Panc1 (cell line): ENCODE results near the gene DCXR. TPM values are rescaled to one million over a fixed set of nuclear protein-coding genes. Genes with fewer than 3 reads are reported as not detected.
"Not testable (repeated sequence)": the region's sequence is repeated elsewhere in the genome, so short reads cannot be mapped to it uniquely, and the experiment has no call there.

Experiments used
- ATAC-seq: fragments of 200-7000 bp; cut with Tn5 transposase; 2 replicates; pipeline ENCODE4 v1.9.1; 2020; ENCODE audit warnings: mild to moderate bottlenecking, moderate library complexity
- BruUV-seq: library from RNA; stranded (reverse); fragments of 400-500 nt; replicated peaks from 2 replicates; lab custom pipeline; 2021; lab: Mats Ljungman, UMichigan
- CTCF ChIA-PET: fragments of 300-600 bp; sonication (Branson Sonifier 250); formaldehyde crosslinking; loops from one replicate; lab custom pipeline; 2022; ENCODE audit warnings: antibody characterized with exemption; lab: Charles Lee
- POLR2A ChIA-PET: fragments of 300-600 bp; sonication (Branson Sonifier 250); formaldehyde crosslinking; loops from one replicate; lab custom pipeline; 2022; ENCODE audit warnings: antibody characterized with exemption; lab: Charles Lee
- DNase-seq: peaks from one replicate; pipeline ENCODE4 v3.0.0-alpha.2; 2010; ENCODE audit warnings: low read depth, low spot score
- H3K27ac ChIP-seq: 2 replicates; pipeline ENCODE4 v1.5.1; 2011; ENCODE audit warnings: mild to moderate bottlenecking, low read length, inconsistent platforms
- H3K27me3 ChIP-seq: fragments of 200-500 bp; sonication (Bioruptor generic); 2 replicates; pipeline ENCODE4 v1.6.0; 2014; ENCODE audit warnings: low read length, inconsistent platforms; ENCODE audit not compliant: control insufficient read depth, insufficient read depth
- H3K36me3 ChIP-seq: fragments of 200-500 bp; sonication (Bioruptor generic); 2 replicates; pipeline ENCODE4 v1.5.1; 2014; ENCODE audit warnings: inconsistent platforms, mild to moderate bottlenecking, low read length, moderate library complexity; ENCODE audit not compliant: control insufficient read depth, insufficient read depth
- H3K4me1 ChIP-seq: 2 replicates; pipeline ENCODE4 v1.5.1; 2011; ENCODE audit warnings: inconsistent platforms, mild to moderate bottlenecking, low read length, moderate library complexity; ENCODE audit not compliant: control insufficient read depth, insufficient read depth
- H3K4me3 ChIP-seq, 2 experiments: 2 replicates each; pipeline ENCODE4 v1.5.1; 2011 to 2012; ENCODE audit warnings: low read depth in 2 of 2, low read length in 2 of 2, mild to moderate bottlenecking in 2 of 2, inconsistent platforms in 1 of 2, moderate library complexity in 1 of 2
- H3K9me3 ChIP-seq: fragments of 200-500 bp; sonication (Bioruptor generic); 2 replicates; pipeline ENCODE4 v1.5.1; 2014; ENCODE audit warnings: low read depth, mild to moderate bottlenecking, inconsistent platforms, low read length, moderate library complexity; ENCODE audit not compliant: control insufficient read depth, insufficient read depth
- POLR2AphosphoS5 ChIP-seq: IDR thresholded peaks from 2 replicates; pipeline ENCODE4 v1.6.1; 2012; ENCODE audit warnings: mild to moderate bottlenecking, low read depth, low read length, moderate library complexity
- REST ChIP-seq, 2 experiments: IDR thresholded peaks; 2 replicates each; pipeline ENCODE4 v1.6.1; 2011 to 2012; ENCODE audit warnings: low read depth in 2 of 2, control low read depth in 1 of 2, low read length in 1 of 2, mild to moderate bottlenecking in 1 of 2, moderate library complexity in 1 of 2; ENCODE audit not compliant: insufficient read depth in 1 of 2
- SIN3A ChIP-seq: IDR thresholded peaks from 2 replicates; pipeline ENCODE4 v1.6.1; 2012; ENCODE audit warnings: low read depth, mild to moderate bottlenecking, low read length, moderate library complexity, borderline replicate concordance; ENCODE audit not compliant: insufficient read depth
- TCF7L2 ChIP-seq: IDR thresholded peaks from 2 replicates; pipeline ENCODE4 v1.6.1; 2011; ENCODE audit warnings: mild to moderate bottlenecking, low read depth, low read length, inconsistent platforms
- in situ Hi-C: cut with HindIII; loops from 2 replicates; pipeline ENCODE4 v1.10.0; 2016; ENCODE audit warnings: low sequenced_read_pairs, low pct_unique_long_range_greater_than_20kb
- intact Hi-C: fragments of 100-400 bp; cut with micrococcal nuclease; formaldehyde crosslinking; loops from one replicate; pipeline ENCODE4 v1.10.0; 2022; ENCODE audit not compliant: unreplicated experiment
- total RNA-seq: library from RNA; stranded (reverse); gene quantifications from one replicate; pipeline ENCODE4 v1.2.1, GENCODE V29; 2021; ENCODE audit not compliant: unreplicated experiment
- TF ChIP-seq, protein P1 (sequence below): fragments of 450-650 bp; IDR thresholded peaks from 2 replicates; pipeline ENCODE4 v1.5.1; 2017; ENCODE audit warnings: mild to moderate bottlenecking

DCXR gene
- total RNA-seq, 1 experiment from 2014 or later, result 128 TPM

DNA sequence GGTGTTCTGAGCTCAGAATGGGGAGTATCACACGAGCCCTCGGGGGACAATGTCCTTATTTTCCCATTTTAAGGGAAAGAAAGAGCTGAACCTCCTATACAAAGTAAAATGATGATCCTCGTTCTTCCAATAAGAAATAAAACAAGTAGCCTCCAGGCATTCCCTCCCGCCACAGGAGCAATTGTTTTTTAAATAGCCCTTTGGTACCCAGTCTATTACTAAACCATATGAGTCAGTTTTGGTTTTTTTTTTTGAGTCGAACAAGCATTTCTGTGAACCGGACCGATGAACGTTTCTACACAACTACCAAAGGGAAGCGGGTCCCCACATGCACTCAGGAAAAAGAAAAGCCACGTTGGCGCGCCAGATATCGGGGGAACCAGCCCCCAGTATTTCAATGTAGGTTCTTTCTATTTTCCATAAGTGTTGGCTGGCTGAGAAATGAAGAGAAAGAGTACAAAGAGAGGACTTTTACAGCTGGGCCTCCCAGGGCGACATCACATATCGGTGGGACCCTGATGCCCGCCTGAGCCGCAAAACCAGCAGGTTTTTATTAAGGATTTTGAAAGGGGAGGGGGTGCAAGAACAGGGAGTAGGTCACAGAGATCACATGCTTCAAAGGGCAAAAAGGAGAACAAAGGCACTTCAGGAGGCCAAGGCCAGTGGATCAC is 3.8 kb upstream of the DCXR start:
- CTCF ChIA-PET, result interaction anchor here (0.5 kb wide), 1 partner anchor 21 kb away, joined by 3 read pairs; no protein-coding TSS in a partner anchor
- H3K4me1 ChIP-seq, result peaks cover 4% of the 10 kb centered on the region; the same call in 1 of the 2 replicates
- no peak overlapping the region for H3K27ac ChIP-seq
- no peaks in the 10 kb centered on the region for H3K27me3 ChIP-seq
- intact Hi-C loops (no loop called here), in situ Hi-C loops (no loop called here)
- H3K36me3 ChIP-seq, result no peaks in the 10 kb centered on the region
- DNase-seq (no peak), ATAC-seq (no peak)
- BruUV-seq, result no TSS peak
- POLR2A ChIA-PET, result interaction anchor here (0.6 to 0.7 kb wide), 2 partner anchors 10 to 11 kb away, joined by 3 to 5 read pairs; no protein-coding TSS in a partner anchor
- H3K4me3 ChIP-seq, result no peak overlapping the region
- no peaks in the 10 kb centered on the region for H3K9me3 ChIP-seq
- TF ChIP-seq REST (IDR thresholded peaks at IDR 0.05; ENCODE audit: insufficient read depth in 1 of 2, low read depth in 2 of 2, low read length in 1 of 2) (no peak), SIN3A (no peak), TCF7L2 (no peak), POLR2AphosphoS5 (no peak)
- TF ChIP-seq, protein P1, sequence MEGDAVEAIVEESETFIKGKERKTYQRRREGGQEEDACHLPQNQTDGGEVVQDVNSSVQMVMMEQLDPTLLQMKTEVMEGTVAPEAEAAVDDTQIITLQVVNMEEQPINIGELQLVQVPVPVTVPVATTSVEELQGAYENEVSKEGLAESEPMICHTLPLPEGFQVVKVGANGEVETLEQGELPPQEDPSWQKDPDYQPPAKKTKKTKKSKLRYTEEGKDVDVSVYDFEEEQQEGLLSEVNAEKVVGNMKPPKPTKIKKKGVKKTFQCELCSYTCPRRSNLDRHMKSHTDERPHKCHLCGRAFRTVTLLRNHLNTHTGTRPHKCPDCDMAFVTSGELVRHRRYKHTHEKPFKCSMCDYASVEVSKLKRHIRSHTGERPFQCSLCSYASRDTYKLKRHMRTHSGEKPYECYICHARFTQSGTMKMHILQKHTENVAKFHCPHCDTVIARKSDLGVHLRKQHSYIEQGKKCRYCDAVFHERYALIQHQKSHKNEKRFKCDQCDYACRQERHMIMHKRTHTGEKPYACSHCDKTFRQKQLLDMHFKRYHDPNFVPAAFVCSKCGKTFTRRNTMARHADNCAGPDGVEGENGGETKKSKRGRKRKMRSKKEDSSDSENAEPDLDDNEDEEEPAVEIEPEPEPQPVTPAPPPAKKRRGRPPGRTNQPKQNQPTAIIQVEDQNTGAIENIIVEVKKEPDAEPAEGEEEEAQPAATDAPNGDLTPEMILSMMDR, result no peak

DNA sequence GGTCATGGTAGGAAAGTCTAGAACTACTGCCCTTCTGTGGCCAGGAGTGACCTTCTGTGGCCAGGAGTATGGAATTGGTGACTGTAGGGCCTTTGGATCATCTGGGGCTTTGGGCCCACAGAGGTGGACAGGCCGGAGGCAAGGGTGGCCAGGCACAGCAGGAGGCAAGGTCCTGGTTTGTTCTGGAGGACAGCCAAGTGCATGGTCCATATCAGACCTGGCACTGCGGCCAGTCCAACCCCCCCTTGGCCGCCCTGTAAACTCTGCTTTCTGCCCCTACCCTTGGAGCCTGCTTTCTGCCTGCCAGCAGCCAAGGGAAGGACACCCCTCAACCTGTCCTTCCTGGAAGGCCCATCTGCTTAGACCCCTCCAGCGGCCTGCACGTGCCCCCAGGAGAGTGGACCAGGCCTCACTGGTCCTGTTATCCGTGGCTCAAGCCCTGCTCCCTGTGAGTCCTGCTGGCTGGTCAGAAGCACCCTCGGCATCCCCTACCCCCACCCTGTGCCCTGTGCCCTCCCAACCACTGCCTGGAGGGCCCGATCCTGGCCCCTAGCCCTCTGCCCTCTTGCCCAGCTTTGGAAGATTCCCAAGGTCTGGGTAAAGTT is 2.3 kb upstream of the DCXR start:
- no TSS peak for BruUV-seq
- ChIA-PET CTCF (no interaction called here), POLR2A (no interaction called here)
- H3K27ac ChIP-seq, result no peak overlapping the region
- in situ Hi-C loops (no loop called here), intact Hi-C loops (no loop called here)
- DNase-seq, result no peak
- H3K4me1 ChIP-seq, result peaks cover 8% of the 10 kb centered on the region; the same call in 1 of the 2 replicates
- H3K36me3 ChIP-seq, result no peaks in the 10 kb centered on the region
- H3K27me3 ChIP-seq, result no peaks in the 10 kb centered on the region
- H3K9me3 ChIP-seq, result no peaks in the 10 kb centered on the region
- no peak overlapping the region for H3K4me3 ChIP-seq
- TF ChIP-seq REST (IDR thresholded peaks at IDR 0.05; ENCODE audit: insufficient read depth in 1 of 2, low read depth in 2 of 2, low read length in 1 of 2) (no peak), TCF7L2 (no peak), SIN3A (no peak), POLR2AphosphoS5 (no peak)
- TF ChIP-seq, protein P1, result no peak
- no peak for ATAC-seq

GRCh38 chr17:82038796-82039409 is 1.4 kb upstream of the DCXR start:
- ATAC-seq, H3K4me3 ChIP-seq, intact Hi-C loops, H3K36me3 ChIP-seq, H3K27ac ChIP-seq, in situ Hi-C loops, CTCF ChIA-PET, H3K27me3 ChIP-seq, DNase-seq, BruUV-seq, H3K9me3 ChIP-seq: not testable (repeated sequence)
- peaks cover 12% of the 10 kb centered on the region; the same call in 1 of the 2 replicates for H3K4me1 ChIP-seq
- POLR2A ChIA-PET, result interaction anchor here (0.6 kb wide), 1 partner anchor 64 kb away, joined by 5 read pairs; no protein-coding TSS in a partner anchor
